ENCODE measurements around the gene HK1. TPM values are rescaled to one million over a fixed set of nuclear protein-coding genes. Genes with fewer than 3 reads are reported as not detected.

HK1 gene
- total RNA-seq, 1 donor from 2014 or later, result 61.3 TPM

DNA sequence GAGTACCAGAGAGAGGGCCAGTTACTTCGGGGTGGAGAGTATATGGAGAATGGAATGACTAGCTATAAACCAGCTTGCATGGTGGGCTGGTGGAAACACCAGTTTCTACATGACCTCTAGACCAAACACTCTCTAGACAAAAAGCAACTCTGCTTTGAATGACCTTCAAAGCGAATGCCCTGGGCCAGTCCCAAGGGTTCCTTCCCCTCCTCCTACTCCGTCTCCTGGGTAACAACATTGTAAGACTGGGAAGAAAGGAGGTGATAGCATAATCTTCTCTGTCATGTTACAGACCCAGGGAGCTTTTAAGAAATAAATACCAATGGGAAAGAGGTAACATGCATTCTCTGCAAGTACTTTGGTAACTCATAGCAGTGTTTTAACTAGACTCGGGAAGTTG is 7.4 kb downstream of the HK1 start:
- Mint-ChIP-seq H3K27ac (ENCODE audit: unreplicated experiment) (no peak overlapping the region), H3K4me3 (ENCODE audit: unreplicated experiment) (no peak overlapping the region), H3K9me3 (ENCODE audit: unreplicated experiment) (no peaks in the 10 kb centered on the region), H3K27me3 (ENCODE audit: unreplicated experiment) (peaks cover 20% of the 10 kb centered on the region), H3K4me1 (ENCODE audit: unreplicated experiment) (no peaks in the 10 kb centered on the region), H3K36me3 (ENCODE audit: unreplicated experiment) (no peaks in the 10 kb centered on the region)
- no peak for DNase-seq (ENCODE audit: extremely low spot score, unreplicated experiment)
- TF ChIP-seq, protein P1, sequence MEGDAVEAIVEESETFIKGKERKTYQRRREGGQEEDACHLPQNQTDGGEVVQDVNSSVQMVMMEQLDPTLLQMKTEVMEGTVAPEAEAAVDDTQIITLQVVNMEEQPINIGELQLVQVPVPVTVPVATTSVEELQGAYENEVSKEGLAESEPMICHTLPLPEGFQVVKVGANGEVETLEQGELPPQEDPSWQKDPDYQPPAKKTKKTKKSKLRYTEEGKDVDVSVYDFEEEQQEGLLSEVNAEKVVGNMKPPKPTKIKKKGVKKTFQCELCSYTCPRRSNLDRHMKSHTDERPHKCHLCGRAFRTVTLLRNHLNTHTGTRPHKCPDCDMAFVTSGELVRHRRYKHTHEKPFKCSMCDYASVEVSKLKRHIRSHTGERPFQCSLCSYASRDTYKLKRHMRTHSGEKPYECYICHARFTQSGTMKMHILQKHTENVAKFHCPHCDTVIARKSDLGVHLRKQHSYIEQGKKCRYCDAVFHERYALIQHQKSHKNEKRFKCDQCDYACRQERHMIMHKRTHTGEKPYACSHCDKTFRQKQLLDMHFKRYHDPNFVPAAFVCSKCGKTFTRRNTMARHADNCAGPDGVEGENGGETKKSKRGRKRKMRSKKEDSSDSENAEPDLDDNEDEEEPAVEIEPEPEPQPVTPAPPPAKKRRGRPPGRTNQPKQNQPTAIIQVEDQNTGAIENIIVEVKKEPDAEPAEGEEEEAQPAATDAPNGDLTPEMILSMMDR (IDR thresholded peaks at IDR 0.05), result no peak

DNA sequence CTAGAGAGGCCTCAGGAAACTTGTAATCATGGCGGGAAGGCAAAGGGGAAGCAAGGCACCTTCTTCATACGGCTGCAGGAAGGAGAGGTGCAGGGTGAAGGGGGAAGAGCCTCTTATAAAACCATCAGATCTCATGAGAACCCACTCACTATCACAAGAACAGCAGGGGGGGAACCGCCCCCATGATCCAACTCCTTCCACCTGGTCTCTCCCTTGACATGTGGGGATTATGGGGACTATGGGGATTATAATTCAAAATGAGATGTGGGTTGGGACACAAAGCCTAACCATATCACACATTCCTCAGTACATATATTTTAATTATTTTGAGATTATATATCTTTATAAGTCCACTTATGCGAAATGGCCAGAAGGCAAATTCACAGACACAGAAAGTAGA is 8.9 kb downstream of the HK1 start:
- Mint-ChIP-seq H3K27ac (ENCODE audit: unreplicated experiment) (no peak overlapping the region), H3K4me3 (ENCODE audit: unreplicated experiment) (no peak overlapping the region), H3K4me1 (ENCODE audit: unreplicated experiment) (no peaks in the 10 kb centered on the region), H3K36me3 (ENCODE audit: unreplicated experiment) (no peaks in the 10 kb centered on the region), H3K9me3 (ENCODE audit: unreplicated experiment) (no peaks in the 10 kb centered on the region), H3K27me3 (ENCODE audit: unreplicated experiment) (peaks cover 20% of the 10 kb centered on the region)
- TF ChIP-seq, protein P1 (IDR thresholded peaks at IDR 0.05), result no peak
- DNase-seq (ENCODE audit: extremely low spot score, unreplicated experiment), result no peak

DNA sequence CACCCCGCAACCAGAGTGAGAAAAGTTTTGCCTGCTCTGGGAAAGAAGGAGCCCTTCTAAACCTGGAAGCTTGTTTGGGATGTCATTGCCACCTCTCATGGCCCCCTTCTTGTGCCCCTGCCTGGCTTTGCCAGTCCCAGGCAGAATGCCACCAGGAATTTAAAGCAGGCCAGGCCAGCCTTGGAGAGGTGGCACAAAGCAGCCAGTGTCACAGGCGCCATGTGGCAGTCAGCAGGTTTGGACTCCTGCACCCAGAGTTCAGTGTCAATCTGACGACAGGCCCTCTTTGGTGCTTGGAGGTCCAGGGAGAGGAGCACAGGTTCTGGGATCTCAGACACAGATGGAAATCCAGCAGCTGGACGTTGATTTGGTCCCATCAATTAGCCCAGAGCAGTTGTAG is 12.7 kb downstream of the HK1 start:
- Mint-ChIP-seq H3K9me3 (ENCODE audit: unreplicated experiment) (no peaks in the 10 kb centered on the region), H3K27ac (ENCODE audit: unreplicated experiment) (no peak overlapping the region), H3K36me3 (ENCODE audit: unreplicated experiment) (no peaks in the 10 kb centered on the region), H3K4me3 (ENCODE audit: unreplicated experiment) (no peak overlapping the region), H3K27me3 (ENCODE audit: unreplicated experiment) (peaks cover 23% of the 10 kb centered on the region), H3K4me1 (ENCODE audit: unreplicated experiment) (no peaks in the 10 kb centered on the region)
- TF ChIP-seq, protein P1 (IDR thresholded peaks at IDR 0.05), result no peak
- no peak for DNase-seq (ENCODE audit: extremely low spot score, unreplicated experiment)

DNA sequence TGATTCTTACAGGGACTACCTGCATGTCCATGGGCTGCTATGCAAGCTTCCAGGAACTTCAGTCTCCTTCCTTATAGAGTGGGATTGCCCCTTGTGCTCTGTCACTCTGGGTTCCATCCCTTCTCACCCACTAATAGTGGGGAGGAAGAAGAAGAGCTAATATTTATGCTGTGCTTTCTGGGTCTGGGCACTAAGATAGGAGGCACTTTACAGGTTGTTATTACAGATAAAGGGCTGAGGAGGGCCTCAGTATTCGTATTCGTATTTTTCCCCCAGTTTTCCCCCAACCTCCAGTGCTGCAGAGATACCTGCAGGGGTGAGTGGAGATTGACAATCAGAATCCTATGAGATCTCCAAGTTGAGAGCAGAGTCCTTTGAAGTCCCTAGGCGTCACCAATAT is 14.2 kb downstream of the HK1 start:
- DNase-seq (ENCODE audit: extremely low spot score, unreplicated experiment), result no peak
- peaks cover 22% of the 10 kb centered on the region for H3K27me3 Mint-ChIP-seq (ENCODE audit: unreplicated experiment)
- no peaks in the 10 kb centered on the region for H3K36me3 Mint-ChIP-seq (ENCODE audit: unreplicated experiment)
- TF ChIP-seq, protein P1 (IDR thresholded peaks at IDR 0.05), result no peak
- H3K27ac Mint-ChIP-seq (ENCODE audit: unreplicated experiment), result no peak overlapping the region
- H3K9me3 Mint-ChIP-seq (ENCODE audit: unreplicated experiment), result no peaks in the 10 kb centered on the region
- no peaks in the 10 kb centered on the region for H3K4me1 Mint-ChIP-seq (ENCODE audit: unreplicated experiment)
- no peak overlapping the region for H3K4me3 Mint-ChIP-seq (ENCODE audit: unreplicated experiment)

DNA sequence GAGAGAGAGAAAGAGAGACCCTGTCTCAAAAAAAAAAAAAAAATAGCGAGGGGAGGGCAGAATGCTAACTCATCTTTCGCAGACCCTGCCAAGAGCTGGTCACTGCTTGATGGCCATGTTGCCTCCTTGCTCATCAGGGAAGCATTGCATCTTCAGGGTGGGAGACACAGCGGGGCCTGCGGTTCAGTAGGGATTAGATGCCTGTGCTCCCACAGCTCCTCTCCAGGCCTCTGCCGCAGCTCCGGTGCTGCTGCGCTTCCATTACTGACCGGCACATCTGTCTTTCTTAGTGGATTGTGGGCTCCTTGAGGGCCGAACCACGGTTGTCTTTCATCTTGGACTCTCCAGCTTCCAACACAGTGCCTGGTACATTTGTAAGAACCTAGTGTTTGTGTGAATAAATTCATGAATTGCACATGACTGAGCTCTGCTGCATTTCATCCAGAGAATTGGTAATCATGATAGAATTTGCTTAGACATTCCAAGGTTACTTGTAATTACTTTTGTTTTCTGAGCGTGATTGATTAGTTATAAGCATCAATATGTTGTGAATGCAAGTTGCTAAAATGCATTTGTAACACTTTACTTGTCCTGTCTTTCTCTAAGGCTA is 16.8 kb downstream of the HK1 start:
- TF ChIP-seq, protein P1 (IDR thresholded peaks at IDR 0.05), result no peak
- H3K9me3 Mint-ChIP-seq (ENCODE audit: unreplicated experiment), result no peaks in the 10 kb centered on the region
- H3K27me3 Mint-ChIP-seq (ENCODE audit: unreplicated experiment), result peaks cover 14% of the 10 kb centered on the region
- no peaks in the 10 kb centered on the region for H3K36me3 Mint-ChIP-seq (ENCODE audit: unreplicated experiment)
- no peak overlapping the region for H3K4me3 Mint-ChIP-seq (ENCODE audit: unreplicated experiment)
- no peaks in the 10 kb centered on the region for H3K4me1 Mint-ChIP-seq (ENCODE audit: unreplicated experiment)
- no peak for DNase-seq (ENCODE audit: extremely low spot score, unreplicated experiment)
- no peak overlapping the region for H3K27ac Mint-ChIP-seq (ENCODE audit: unreplicated experiment)
